ENCODE measurements around the gene BACE1. TPM values are rescaled to one million over a fixed set of nuclear protein-coding genes. Genes with fewer than 3 reads are reported as not detected.
A peak's percentile ranks its signal among the peaks of the same experiment; 100 is the strongest.
"Not testable (repeated sequence)": the region's sequence is repeated elsewhere in the genome, so short reads cannot be mapped to it uniquely, and the experiment has no call there.

Gene BACE1
- polyA plus RNA-seq, 6 donors from 2014 or later, result 0.05 to 1.0 (median 0.07) TPM; not detected in 3

GRCh38 chr11:117327255-117327566 is 11.2 kb upstream of the BACE1 start:
- not testable (repeated sequence) for ATAC-seq (ENCODE audit: low read depth in 2 of 2); H3K36me3 Mint-ChIP-seq; H3K9me3 Mint-ChIP-seq; H3K27ac Mint-ChIP-seq; DNase-seq; H3K27me3 Mint-ChIP-seq
- Mint-ChIP-seq H3K4me3 (peak overlapping the region in 1 of 8 donors; percentile 79), H3K4me1 (peaks cover 2 to 12% (median 5%) of the 10 kb centered on the region in 3 donors)

GRCh38 chr11:117319214-117319840 is 3.3 kb upstream of the BACE1 start:
- Mint-ChIP-seq H3K4me3 (no peak overlapping the region), H3K36me3 (no peaks in the 10 kb centered on the region), H3K9me3 (no peaks in the 10 kb centered on the region), H3K4me1 (peaks cover 10 to 14% (median 13%) of the 10 kb centered on the region in 3 donors), H3K27ac (no peak overlapping the region), H3K27me3 (peaks cover 12 to 41% (median 27%) of the 10 kb centered on the region in 3 donors)
- ATAC-seq (ENCODE audit: low read depth in 2 of 2) (no peak), DNase-seq (no peak)

GRCh38 chr11:117318738-117319137 is 2.7 kb upstream of the BACE1 start:
- Mint-ChIP-seq H3K4me3 (no peak overlapping the region), H3K4me1 (peaks cover 10 to 14% (median 13%) of the 10 kb centered on the region in 3 donors), H3K36me3 (no peaks in the 10 kb centered on the region), H3K9me3 (no peaks in the 10 kb centered on the region), H3K27me3 (peaks cover 18 to 47% (median 33%) of the 10 kb centered on the region in 3 donors), H3K27ac (no peak overlapping the region)
- DNase-seq, result no peak
- no peak for ATAC-seq (ENCODE audit: low read depth in 2 of 2)

- Mint-ChIP-seq H3K4me1 (peaks cover 10 to 14% (median 13%) of the 10 kb centered on the region in 3 donors), H3K4me3 (peak overlapping the region; percentile 63 to 89 (median 84)), H3K9me3 (no peaks in the 10 kb centered on the region), H3K36me3 (no peaks in the 10 kb centered on the region), H3K27me3 (peaks cover 34 to 55% (median 48%) of the 10 kb centered on the region in 3 donors), H3K27ac (peak overlapping the region in 2 of 6 donors; percentile 22 to 96)
- ATAC-seq (ENCODE audit: low read depth in 2 of 2), result peak; percentile 75
- peak; percentile 20 for DNase-seq
Measured at GRCh38 chr11:117315285-117316196, 515 bp downstream of the BACE1 start.

GRCh38 chr11:117314840-117315239 is 1.2 kb downstream of the BACE1 start:
- peaks cover 34 to 55% (median 48%) of the 10 kb centered on the region in 3 donors for H3K27me3 Mint-ChIP-seq
- DNase-seq, result no peak
- H3K27ac Mint-ChIP-seq, result peak overlapping the region in 2 of 6 donors; percentile 22 to 96
- H3K36me3 Mint-ChIP-seq, result no peaks in the 10 kb centered on the region
- ATAC-seq (ENCODE audit: low read depth in 2 of 2), result no peak
- peaks cover 10 to 14% (median 13%) of the 10 kb centered on the region in 3 donors for H3K4me1 Mint-ChIP-seq
- no peaks in the 10 kb centered on the region for H3K9me3 Mint-ChIP-seq
- peak overlapping the region in 7 of 8 donors; percentile 63 to 84 (median 72) for H3K4me3 Mint-ChIP-seq

- peaks cover 36 to 55% (median 47%) of the 10 kb centered on the region in 3 donors for H3K27me3 Mint-ChIP-seq
- DNase-seq, result no peak
- no peaks in the 10 kb centered on the region for H3K9me3 Mint-ChIP-seq
- peak overlapping the region in 6 of 8 donors; percentile 25 to 72 (median 62) for H3K4me3 Mint-ChIP-seq
- H3K27ac Mint-ChIP-seq, result no peak overlapping the region
- no peak for ATAC-seq (ENCODE audit: low read depth in 2 of 2)
- H3K36me3 Mint-ChIP-seq, result no peaks in the 10 kb centered on the region
- H3K4me1 Mint-ChIP-seq, result peaks cover 10 to 14% (median 13%) of the 10 kb centered on the region in 3 donors
Measured at GRCh38 chr11:117313828-117314768, 2.0 kb downstream of the BACE1 start.

- peak overlapping the region in 1 of 8 donors; percentile 16 for H3K4me3 Mint-ChIP-seq
- H3K36me3 Mint-ChIP-seq, result no peaks in the 10 kb centered on the region
- ATAC-seq (ENCODE audit: low read depth in 2 of 2), result no peak
- peaks cover 10 to 14% (median 13%) of the 10 kb centered on the region in 3 donors for H3K4me1 Mint-ChIP-seq
- no peak overlapping the region for H3K27ac Mint-ChIP-seq
- H3K27me3 Mint-ChIP-seq, result peaks cover 39 to 61% (median 50%) of the 10 kb centered on the region in 3 donors
- H3K9me3 Mint-ChIP-seq, result no peaks in the 10 kb centered on the region
- DNase-seq, result no peak
Measured at GRCh38 chr11:117313091-117313490, 3.0 kb downstream of the BACE1 start.

- Mint-ChIP-seq H3K27ac (no peak overlapping the region), H3K27me3 (peaks cover 21 to 36% (median 31%) of the 10 kb centered on the region in 3 donors), H3K9me3 (no peaks in the 10 kb centered on the region), H3K4me3 (no peak overlapping the region), H3K4me1 (no peaks in the 10 kb centered on the region), H3K36me3 (no peaks in the 10 kb centered on the region)
- ATAC-seq (ENCODE audit: low read depth in 2 of 2), result no peak
- DNase-seq, result no peak
Measured at GRCh38 chr11:117309310-117309709, 6.7 kb downstream of the BACE1 start.

GRCh38 chr11:117305145-117305544 is 10.9 kb downstream of the BACE1 start:
- peaks cover 0 to 3% (median 0%) of the 10 kb centered on the region in 3 donors for H3K4me1 Mint-ChIP-seq
- H3K9me3 Mint-ChIP-seq, result no peaks in the 10 kb centered on the region
- ATAC-seq (ENCODE audit: low read depth in 2 of 2) (no peak), DNase-seq (no peak)
- H3K27ac Mint-ChIP-seq, result no peak overlapping the region
- no peaks in the 10 kb centered on the region for H3K36me3 Mint-ChIP-seq
- no peak overlapping the region for H3K4me3 Mint-ChIP-seq
- H3K27me3 Mint-ChIP-seq, result peaks cover 9 to 14% (median 9%) of the 10 kb centered on the region in 3 donors

- ATAC-seq (ENCODE audit: low read depth in 2 of 2), result no peak
- no peak overlapping the region for H3K4me3 Mint-ChIP-seq
- no peaks in the 10 kb centered on the region for H3K9me3 Mint-ChIP-seq
- H3K27ac Mint-ChIP-seq, result no peak overlapping the region
- H3K27me3 Mint-ChIP-seq, result peaks cover 0 to 9% (median 6%) of the 10 kb centered on the region in 3 donors
- DNase-seq, result no peak
- H3K36me3 Mint-ChIP-seq, result no peaks in the 10 kb centered on the region
- peaks cover 0 to 3% (median 0%) of the 10 kb centered on the region in 3 donors for H3K4me1 Mint-ChIP-seq
Measured at GRCh38 chr11:117303646-117304315, 12.3 kb downstream of the BACE1 start.

GRCh38 chr11:117303101-117303500 is 13.0 kb downstream of the BACE1 start:
- H3K4me3 Mint-ChIP-seq, result no peak overlapping the region
- H3K9me3 Mint-ChIP-seq, result no peaks in the 10 kb centered on the region
- no peaks in the 10 kb centered on the region for H3K36me3 Mint-ChIP-seq
- peaks cover 0 to 3% (median 0%) of the 10 kb centered on the region in 3 donors for H3K4me1 Mint-ChIP-seq
- ATAC-seq (ENCODE audit: low read depth in 2 of 2), result no peak
- no peak for DNase-seq
- no peak overlapping the region for H3K27ac Mint-ChIP-seq
- peaks cover 0 to 6% (median 3%) of the 10 kb centered on the region in 3 donors for H3K27me3 Mint-ChIP-seq

GRCh38 chr11:117302228-117302627 is 13.8 kb downstream of the BACE1 start:
- no peaks in the 10 kb centered on the region for H3K36me3 Mint-ChIP-seq
- no peak overlapping the region for H3K27ac Mint-ChIP-seq
- H3K4me1 Mint-ChIP-seq, result peaks cover 0 to 3% (median 0%) of the 10 kb centered on the region in 3 donors
- H3K27me3 Mint-ChIP-seq, result peaks cover 0 to 6% (median 0%) of the 10 kb centered on the region in 3 donors
- DNase-seq (no peak), ATAC-seq (ENCODE audit: low read depth in 2 of 2) (no peak)
- no peak overlapping the region for H3K4me3 Mint-ChIP-seq
- H3K9me3 Mint-ChIP-seq, result no peaks in the 10 kb centered on the region

All from naive B cell (primary cell).